Amygdala (tissue), 56 donors: ENCODE measurements around the gene SLC26A1.
"Not testable (repeated sequence)": the region's sequence is repeated elsewhere in the genome, so short reads cannot be mapped to it uniquely, and the experiment has no call there.

Experiments
- DNase-seq, 56 donors: peaks; one replicate each; lab custom pipeline; 2025; lab: John Stamatoyannopoulos, UW

The SLC26A1 gene

GRCh38 chr4:1001561-1002130, 8.4 kb upstream of the SLC26A1 start:
- DNase-seq, result no peak

GRCh38 chr4:1000686-1001260, 7.6 kb upstream of the SLC26A1 start:
- no peak for DNase-seq

- no peak for DNase-seq
These were observed 6.8 kb upstream of the SLC26A1 start for GRCh38 chr4:999882-1000425.

GRCh38 chr4:999240-999863, 6.1 kb upstream of the SLC26A1 start:
- not testable (repeated sequence) for DNase-seq

- no peak for DNase-seq
These were observed 5.0 kb upstream of the SLC26A1 start for GRCh38 chr4:998096-998691.

- DNase-seq, result peak in 14 of 56 donors; percentile 27 to 79 (median 45)
These were observed 4.3 kb upstream of the SLC26A1 start for GRCh38 chr4:997375-998071.

- peak in 1 of 56 donors; percentile 79 for DNase-seq
These were observed 3.8 kb upstream of the SLC26A1 start for GRCh38 chr4:996997-997374.

- DNase-seq, result no peak
These were observed 3.1 kb upstream of the SLC26A1 start for GRCh38 chr4:996030-996996.

- no peak for DNase-seq
These were observed 2.3 kb upstream of the SLC26A1 start for GRCh38 chr4:995311-996026.

GRCh38 chr4:992297-993110, 700 bp downstream of the SLC26A1 start:
- no peak for DNase-seq

- no peak for DNase-seq
These were observed 1.5 kb downstream of the SLC26A1 start for GRCh38 chr4:991451-992296.

- DNase-seq, result no peak
These were observed 2.3 kb downstream of the SLC26A1 start for GRCh38 chr4:990746-991367.

- DNase-seq, result no peak
These were observed 3.3 kb downstream of the SLC26A1 start for GRCh38 chr4:989722-990471.

GRCh38 chr4:988726-989721, 4.2 kb downstream of the SLC26A1 start:
- no peak for DNase-seq
